Measurements from ENCODE around the gene PRXL2A.

PRXL2A gene

DNA sequence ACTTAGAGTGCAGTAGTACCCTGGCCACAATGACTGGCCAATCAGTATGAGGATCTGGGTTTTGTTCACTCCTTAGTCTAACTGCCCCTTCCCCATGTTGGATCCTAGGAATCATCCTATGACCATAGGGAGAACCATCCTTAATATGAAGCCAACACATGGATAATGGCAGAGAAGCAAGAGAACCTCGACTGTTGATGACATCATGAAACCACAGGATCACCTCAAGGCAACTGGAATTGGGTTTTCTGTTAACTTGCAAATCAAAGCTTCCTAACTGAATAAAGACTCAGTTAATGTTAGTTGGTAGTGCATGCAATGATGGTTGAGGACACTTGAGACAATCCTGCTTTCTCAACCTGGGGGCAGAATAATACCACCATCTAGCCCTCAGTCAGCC lies 3.3 kb upstream of the PRXL2A start:
- H3K27ac ChIP-seq, result no peak overlapping the region
- TF ChIP-seq, protein P1, sequence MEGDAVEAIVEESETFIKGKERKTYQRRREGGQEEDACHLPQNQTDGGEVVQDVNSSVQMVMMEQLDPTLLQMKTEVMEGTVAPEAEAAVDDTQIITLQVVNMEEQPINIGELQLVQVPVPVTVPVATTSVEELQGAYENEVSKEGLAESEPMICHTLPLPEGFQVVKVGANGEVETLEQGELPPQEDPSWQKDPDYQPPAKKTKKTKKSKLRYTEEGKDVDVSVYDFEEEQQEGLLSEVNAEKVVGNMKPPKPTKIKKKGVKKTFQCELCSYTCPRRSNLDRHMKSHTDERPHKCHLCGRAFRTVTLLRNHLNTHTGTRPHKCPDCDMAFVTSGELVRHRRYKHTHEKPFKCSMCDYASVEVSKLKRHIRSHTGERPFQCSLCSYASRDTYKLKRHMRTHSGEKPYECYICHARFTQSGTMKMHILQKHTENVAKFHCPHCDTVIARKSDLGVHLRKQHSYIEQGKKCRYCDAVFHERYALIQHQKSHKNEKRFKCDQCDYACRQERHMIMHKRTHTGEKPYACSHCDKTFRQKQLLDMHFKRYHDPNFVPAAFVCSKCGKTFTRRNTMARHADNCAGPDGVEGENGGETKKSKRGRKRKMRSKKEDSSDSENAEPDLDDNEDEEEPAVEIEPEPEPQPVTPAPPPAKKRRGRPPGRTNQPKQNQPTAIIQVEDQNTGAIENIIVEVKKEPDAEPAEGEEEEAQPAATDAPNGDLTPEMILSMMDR (conservative IDR thresholded peaks at IDR 0.05), result no peak

- TF ChIP-seq, protein P1 (conservative IDR thresholded peaks at IDR 0.05), result no peak
Observed at GRCh38 chr10:80405626-80406025, 2.7 kb upstream of the PRXL2A start.

GRCh38 chr10:80406204-80406603 lies 2.1 kb upstream of the PRXL2A start:
- peak overlapping the region; percentile 15; the same call in 1 of the 2 replicates for H3K27ac ChIP-seq
- TF ChIP-seq, protein P1 (conservative IDR thresholded peaks at IDR 0.05), result no peak

More at GRCh38 chr10:80405626-80406025, 2.7 kb upstream of the PRXL2A start:
- peak overlapping the region; percentile 15; the same call in 1 of the 2 replicates for H3K27ac ChIP-seq

GRCh38 chr10:80407812-80408241 lies 524 bp upstream of the PRXL2A start:
- TF ChIP-seq, protein P1 (conservative IDR thresholded peaks at IDR 0.05), result no peak
- peak overlapping the region; percentile 90 for H3K27ac ChIP-seq

DNA sequence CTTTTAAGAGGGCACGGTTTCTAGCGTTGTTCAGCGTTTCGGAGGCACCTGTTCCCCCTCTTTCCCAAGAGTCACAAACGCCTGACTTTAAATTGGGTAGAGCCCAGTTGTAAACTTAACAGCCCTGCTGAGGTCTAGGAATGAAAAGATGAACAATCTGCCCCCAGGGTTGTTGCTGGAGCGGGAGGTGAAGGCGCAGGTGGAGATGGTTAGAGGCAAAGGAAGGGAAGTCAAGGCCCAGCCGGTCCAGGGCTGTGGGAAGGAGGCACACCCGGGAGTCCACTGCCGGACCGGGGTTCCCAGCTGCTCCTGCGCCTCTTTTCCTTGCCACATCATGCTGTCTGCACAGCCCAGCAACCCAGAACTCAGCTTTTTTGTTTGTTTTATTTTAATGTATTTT lies 770 bp downstream of the PRXL2A start:
- TF ChIP-seq, protein P1 (conservative IDR thresholded peaks at IDR 0.05), result no peak
- peak overlapping the region; percentile 90 for H3K27ac ChIP-seq

DNA sequence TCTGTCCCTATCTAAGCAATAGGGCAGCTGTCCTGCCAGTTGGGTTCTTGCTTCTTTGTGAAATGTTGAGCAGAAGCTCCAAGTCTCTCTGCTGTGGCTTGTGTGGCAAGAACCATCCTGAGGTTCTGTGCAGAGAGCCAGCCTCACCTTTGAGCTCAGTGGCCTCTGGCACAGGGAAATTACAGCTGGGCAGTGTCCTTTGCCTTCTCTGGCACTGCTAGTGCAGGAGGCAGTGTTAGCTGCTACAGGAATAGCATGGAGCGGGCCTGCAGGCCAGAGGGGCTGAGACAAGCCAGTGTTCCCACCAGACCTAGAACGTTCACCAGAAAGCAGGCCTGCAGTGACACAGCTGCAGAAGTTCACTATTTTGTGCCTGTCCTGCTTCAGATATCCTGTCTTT lies 1.8 kb downstream of the PRXL2A start:
- peak overlapping the region; percentile 90 for H3K27ac ChIP-seq
- TF ChIP-seq, protein P1 (conservative IDR thresholded peaks at IDR 0.05), result no peak

DNA sequence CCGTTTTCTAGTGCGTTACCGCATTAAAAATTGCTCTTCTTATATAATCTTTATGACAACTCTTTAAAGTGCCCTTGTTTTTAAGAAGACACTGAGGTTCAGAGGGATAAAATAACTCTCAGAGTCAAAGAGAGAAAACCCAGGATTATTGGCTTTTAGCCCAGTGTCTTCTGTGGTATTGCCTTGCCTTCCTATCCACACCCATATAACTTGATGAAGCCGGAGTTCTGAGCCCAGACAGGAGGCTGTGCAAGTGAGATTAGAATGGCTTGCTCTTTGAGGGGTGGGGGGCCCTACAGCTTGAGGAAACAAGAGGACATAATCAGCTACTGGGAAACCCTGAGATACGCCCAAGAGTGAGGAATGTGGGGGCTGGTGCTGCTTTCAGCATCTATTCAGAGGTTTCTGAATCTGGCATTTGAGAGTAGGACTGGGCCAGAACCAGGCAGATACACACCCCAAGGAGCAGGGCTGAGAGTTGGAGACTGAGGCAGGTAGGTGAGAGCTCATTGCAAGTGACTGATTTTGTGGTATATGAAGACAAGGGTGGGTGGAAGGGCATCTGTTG lies 2.3 kb downstream of the PRXL2A start:
- TF ChIP-seq, protein P1 (conservative IDR thresholded peaks at IDR 0.05), result no peak
- peak overlapping the region; percentile 90 for H3K27ac ChIP-seq

All from VCaP (cell line).